ENCODE measurements around the gene EPS8L2.

DNA sequence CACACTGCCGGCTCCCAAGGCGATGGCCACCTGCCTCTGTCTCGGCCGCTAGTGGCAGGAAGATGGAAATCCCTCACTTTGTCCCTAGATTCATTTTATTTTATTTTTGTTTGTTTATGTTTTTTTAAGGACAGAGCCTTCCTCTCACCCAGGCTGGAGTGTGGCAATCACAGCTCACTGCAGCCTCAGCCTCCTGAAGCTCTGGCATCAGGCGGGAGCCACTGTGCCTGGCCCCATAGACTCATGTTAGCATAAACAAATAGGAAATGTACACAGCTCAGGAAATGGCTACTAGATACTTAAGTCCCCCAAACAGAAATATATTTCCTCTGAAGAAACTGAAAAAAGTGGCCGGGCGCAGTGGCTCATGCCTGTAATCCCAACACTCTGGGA lies 6.9 kb upstream of the EPS8L2 start:
- TF ChIP-seq CTCF (conservative IDR thresholded peaks at IDR 0.05; ENCODE audit: low read depth, low read length): no peak
- TF ChIP-seq EZH2 (IDR thresholded peaks at IDR 0.05; ENCODE audit: borderline replicate concordance, low read depth, low read length, poor library complexity, severe bottlenecking): no peak

Data from A673 (cell line).